Osteoblast (primary cell): ENCODE measurements around the gene ELP4. TPM values are rescaled to one million over a fixed set of nuclear protein-coding genes. Genes with fewer than 3 reads are reported as not detected.
A peak's percentile ranks its signal among the peaks of the same experiment; 100 is the strongest.

ENCODE experiments used
- DNase-seq: peaks from one replicate; pipeline ENCODE4 v3.0.0; 2011; ENCODE audit warnings: low spot score, mixed read lengths; ENCODE audit not compliant: insufficient read length; ENCODE audit errors: missing footprints
- H2AFZ ChIP-seq: 2 replicates; pipeline ENCODE4 v1.6.0; 2011; ENCODE audit warnings: mild to moderate bottlenecking, low read length
- H3K27ac ChIP-seq: 2 replicates; pipeline ENCODE4 v1.5.1; 2011; ENCODE audit warnings: mild to moderate bottlenecking, low read depth, low read length, moderate library complexity
- H3K27me3 ChIP-seq: 2 replicates; pipeline ENCODE4 v1.6.0; 2012; ENCODE audit warnings: mild to moderate bottlenecking, control low read depth, inconsistent platforms, low read length, moderate library complexity; ENCODE audit not compliant: insufficient read depth
- H3K36me3 ChIP-seq: 2 replicates; pipeline ENCODE4 v1.5.1; 2011; ENCODE audit warnings: mild to moderate bottlenecking, low read length, control low read depth, moderate library complexity; ENCODE audit not compliant: insufficient read depth
- H3K4me1 ChIP-seq: 2 replicates; pipeline ENCODE4 v1.5.1; 2011; ENCODE audit warnings: mild to moderate bottlenecking, low read length, control low read depth, moderate library complexity; ENCODE audit not compliant: insufficient read depth
- H3K4me2 ChIP-seq: 2 replicates; pipeline ENCODE4 v1.6.0; 2011; ENCODE audit warnings: mild to moderate bottlenecking, low read length; ENCODE audit not compliant: insufficient read depth
- H3K4me3 ChIP-seq: fragments of 200-600 bp; sonication (generic); 3 replicates; pipeline ENCODE4 v1.5.1; 2012; ENCODE audit warnings: mild to moderate bottlenecking, low read length, inconsistent platforms; ENCODE audit not compliant: insufficient read depth
- H3K79me2 ChIP-seq: 2 replicates; pipeline ENCODE4 v1.6.0; 2012; ENCODE audit warnings: mild to moderate bottlenecking, low read length, control low read depth, inconsistent platforms; ENCODE audit not compliant: insufficient read depth
- H3K9me3 ChIP-seq: 2 replicates; pipeline ENCODE4 v1.5.1; 2011; ENCODE audit warnings: low read depth, low read length, control low read depth
- H4K20me1 ChIP-seq: 2 replicates; pipeline ENCODE4 v1.6.0; 2012; ENCODE audit warnings: mild to moderate bottlenecking, low read length, control low read depth; ENCODE audit not compliant: insufficient read depth
- total RNA-seq: library from RNA; depleted of rRNA; stranded (reverse); fragments of >200 nt; gene quantifications from 2 replicates; pipeline ENCODE4 v1.2.3, GENCODE V29; 2012
- TF ChIP-seq, protein P1 (sequence below): IDR thresholded peaks from 2 replicates; pipeline ENCODE4 v1.5.1; 2011; ENCODE audit warnings: mild to moderate bottlenecking, low read depth, low read length, moderate library complexity; ENCODE audit errors: extremely low read depth

The ELP4 gene
- total RNA-seq, 1 donor = 16.3 TPM

- Histone ChIP-seq H3K9me3 (no peaks in the 10 kb centered on the region), H3K27me3 (peaks cover 99% of the 10 kb centered on the region), H3K4me2 (no peak overlapping the region), H4K20me1 (no peaks in the 10 kb centered on the region), H2AFZ (no peak overlapping the region), H3K4me3 (no peak overlapping the region), H3K4me1 (no peaks in the 10 kb centered on the region), H3K36me3 (no peaks in the 10 kb centered on the region), H3K27ac (no peak overlapping the region), H3K79me2 (no peaks in the 10 kb centered on the region)
- TF ChIP-seq, protein P1, sequence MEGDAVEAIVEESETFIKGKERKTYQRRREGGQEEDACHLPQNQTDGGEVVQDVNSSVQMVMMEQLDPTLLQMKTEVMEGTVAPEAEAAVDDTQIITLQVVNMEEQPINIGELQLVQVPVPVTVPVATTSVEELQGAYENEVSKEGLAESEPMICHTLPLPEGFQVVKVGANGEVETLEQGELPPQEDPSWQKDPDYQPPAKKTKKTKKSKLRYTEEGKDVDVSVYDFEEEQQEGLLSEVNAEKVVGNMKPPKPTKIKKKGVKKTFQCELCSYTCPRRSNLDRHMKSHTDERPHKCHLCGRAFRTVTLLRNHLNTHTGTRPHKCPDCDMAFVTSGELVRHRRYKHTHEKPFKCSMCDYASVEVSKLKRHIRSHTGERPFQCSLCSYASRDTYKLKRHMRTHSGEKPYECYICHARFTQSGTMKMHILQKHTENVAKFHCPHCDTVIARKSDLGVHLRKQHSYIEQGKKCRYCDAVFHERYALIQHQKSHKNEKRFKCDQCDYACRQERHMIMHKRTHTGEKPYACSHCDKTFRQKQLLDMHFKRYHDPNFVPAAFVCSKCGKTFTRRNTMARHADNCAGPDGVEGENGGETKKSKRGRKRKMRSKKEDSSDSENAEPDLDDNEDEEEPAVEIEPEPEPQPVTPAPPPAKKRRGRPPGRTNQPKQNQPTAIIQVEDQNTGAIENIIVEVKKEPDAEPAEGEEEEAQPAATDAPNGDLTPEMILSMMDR = no peak
- peak; percentile 72 for DNase-seq
These were observed 315.6 kb downstream of the ELP4 start for GRCh38 chr11:31824879-31825837.

DNA sequence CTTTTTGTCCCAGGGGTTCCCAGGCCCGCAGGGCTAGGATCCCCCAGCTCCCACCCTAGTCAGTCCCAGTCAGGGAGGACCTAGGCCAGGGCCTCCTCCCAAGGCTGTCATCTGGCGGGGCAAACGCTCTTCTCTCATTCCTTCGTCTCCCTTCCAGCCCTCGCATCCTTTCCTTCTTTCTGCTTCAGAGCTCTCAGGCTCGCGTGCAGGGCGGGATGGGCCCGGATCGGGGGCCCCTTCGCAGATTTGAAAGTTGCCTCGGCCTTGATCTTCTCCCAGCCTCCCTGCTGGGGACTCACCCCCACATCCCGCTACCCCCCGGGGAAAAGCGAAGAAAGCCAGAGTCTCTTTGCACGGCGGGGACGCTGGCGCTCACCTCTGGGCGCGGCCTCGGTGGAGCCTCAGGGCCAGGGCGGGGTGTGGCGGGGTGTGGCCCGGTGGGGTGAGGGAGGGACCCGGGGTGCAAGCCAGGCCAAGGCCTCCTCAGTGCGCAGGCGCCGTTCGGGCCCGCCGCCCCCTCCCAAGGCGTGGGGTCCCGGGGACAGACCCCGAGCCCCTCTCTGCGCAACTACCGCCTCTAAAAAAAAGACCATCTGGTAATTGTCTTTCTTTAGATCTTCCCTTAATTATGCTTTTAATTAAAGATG lies 316.4 kb downstream of the ELP4 start:
- Histone ChIP-seq H3K9me3 (no peaks in the 10 kb centered on the region), H3K27ac (no peak overlapping the region), H2AFZ (no peak overlapping the region), H3K27me3 (peaks cover 99% of the 10 kb centered on the region), H3K36me3 (no peaks in the 10 kb centered on the region), H3K79me2 (no peaks in the 10 kb centered on the region), H3K4me3 (no peak overlapping the region), H3K4me1 (no peaks in the 10 kb centered on the region), H3K4me2 (no peak overlapping the region), H4K20me1 (no peaks in the 10 kb centered on the region)
- TF ChIP-seq, protein P1 = no peak
- peak; percentile 73 for DNase-seq

- H4K20me1 ChIP-seq = no peaks in the 10 kb centered on the region
- H3K27me3 ChIP-seq = peaks cover 99% of the 10 kb centered on the region
- H3K36me3 ChIP-seq = no peaks in the 10 kb centered on the region
- H3K9me3 ChIP-seq = no peaks in the 10 kb centered on the region
- peak overlapping the region; percentile 36 for H3K4me2 ChIP-seq
- peak; percentile 66 for DNase-seq
- H3K27ac ChIP-seq = no peak overlapping the region
- no peak overlapping the region for H2AFZ ChIP-seq
- H3K79me2 ChIP-seq = no peaks in the 10 kb centered on the region
- H3K4me1 ChIP-seq = no peaks in the 10 kb centered on the region
- no peak overlapping the region for H3K4me3 ChIP-seq
- TF ChIP-seq, protein P1 = no peak
These were observed 317.2 kb downstream of the ELP4 start for GRCh38 chr11:31826536-31827438.
